Kidney (tissue), 14 donors: ENCODE results near the gene SH3RF3. TPM values are rescaled to one million over a fixed set of nuclear protein-coding genes. Genes with fewer than 3 reads are reported as not detected.

ENCODE experiments used
- DNase-seq, 5 donors: peaks; one replicate each; pipeline ENCODE4 v3.0.0-alpha.2; 2013 to 2020
- FAIRE-seq: peaks from 2 replicates; lab custom pipeline; 2012; peaks lifted over from hg19 to GRCh38; lab: Jason Lieb, UNC
- H3K27ac ChIP-seq, 2 donors: one replicate each; pipeline ENCODE4 v1.7.0; 2013; ENCODE audit warnings: low read depth in 2 of 2, low read length in 2 of 2, inconsistent platforms in 1 of 2
- H3K27me3 ChIP-seq: one replicate; pipeline ENCODE4 v1.7.1; 2013; ENCODE audit warnings: low read length, inconsistent platforms; ENCODE audit not compliant: control insufficient read depth, insufficient read depth
- H3K36me3 ChIP-seq, 3 donors: one replicate each; pipeline versions ENCODE4 v1.7.0 to v1.7.1; 2013; ENCODE audit warnings: low read length in 3 of 3, control low read depth in 1 of 3, inconsistent platforms in 1 of 3; ENCODE audit not compliant: insufficient read depth in 3 of 3, control insufficient read depth in 2 of 3
- H3K4me1 ChIP-seq, 3 donors: one replicate each; pipeline versions ENCODE4 v1.7.0 to v1.7.1; 2013; ENCODE audit warnings: low read length in 3 of 3, inconsistent platforms in 1 of 3, low read depth in 1 of 3; ENCODE audit not compliant: control insufficient read depth in 2 of 3, insufficient read depth in 2 of 3
- H3K4me3 ChIP-seq, 3 donors: one replicate each; pipeline versions ENCODE4 v1.7.0 to v1.8.1; 2013; ENCODE audit warnings: low read length in 3 of 3, control low read depth in 1 of 3, inconsistent platforms in 1 of 3
- H3K9ac ChIP-seq, 3 donors: one replicate each; pipeline versions ENCODE4 v1.7.0 to v1.7.1; 2013; ENCODE audit warnings: low read length in 3 of 3, control low read depth in 1 of 3, inconsistent platforms in 1 of 3
- H3K9me3 ChIP-seq, 3 donors: one replicate each; pipeline versions ENCODE4 v1.7.0 to v1.7.1; 2013; ENCODE audit warnings: low read length in 3 of 3, control low read depth in 1 of 3, inconsistent platforms in 1 of 3; ENCODE audit not compliant: control insufficient read depth in 2 of 3, insufficient read depth in 1 of 3
- intact Hi-C: fragments of 100-400 bp; cut with DNase I; formaldehyde crosslinking; loops from one replicate; pipeline ENCODE4 v1.11.1; 2022
- polyA plus RNA-seq: library from polyadenylated mRNA; stranded (reverse); fragments of 350-450 nt; fragmentation: Illumina TruSeq; extraction: RNeasy Lipid Tissue Mini Kit (QIAGEN cat#74804); gene quantifications from one replicate; pipeline ENCODE4 v1.2.3, GENCODE V29; 2014; ENCODE audit warnings: low read depth, low replicate concordance; ENCODE audit not compliant: insufficient read depth
- total RNA-seq: library from RNA; stranded (reverse); fragmentation: NEBNext Ultra II Directional; extraction: Animal tissue kit (Norgen Biotek cat#: 25700); gene quantifications from one replicate; pipeline ENCODE4 v1.2.1, GENCODE V29; 2021
- TF ChIP-seq, protein P1 (sequence below): IDR thresholded peaks from 3 replicates; pipeline ENCODE4 v1.5.1; 2012; ENCODE audit warnings: mild to moderate bottlenecking, moderate library complexity, borderline replicate concordance; ENCODE audit not compliant: insufficient read depth; ENCODE audit errors: extremely low read depth
- donor health status: control.
- donor health status: control.
- donor health status: control.
- donor health status: control.
- donor health status: control.
- donor health status: DM: yes; HTN: yes; CAD: no.
- donor health status: Normal renal cell carcinoma (clear cell type).

Gene SH3RF3
- total and polyA plus RNA-seq, 2 donors from 2014 or later: 1.7 to 10.7 TPM

DNA sequence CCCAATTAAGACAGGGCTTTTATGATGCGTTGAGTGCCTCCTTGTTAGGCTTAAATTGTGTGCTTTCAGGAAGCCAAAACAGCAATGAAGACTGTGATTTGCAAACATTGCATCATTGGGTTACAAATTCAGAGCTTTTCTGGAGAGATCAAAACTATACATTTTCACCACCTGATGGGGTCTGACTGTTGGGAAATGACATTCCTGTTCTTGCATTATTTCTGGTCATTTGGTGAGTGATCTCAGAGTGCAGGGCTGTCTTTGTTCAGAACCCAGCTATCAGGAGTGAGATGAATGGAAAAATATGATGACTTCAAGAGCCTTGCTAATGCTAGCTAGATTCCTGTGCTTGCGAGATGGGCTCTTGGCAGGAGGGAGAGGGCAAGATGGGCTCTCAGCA lies 39.1 kb downstream of the SH3RF3 start:
- no peak overlapping the region for H3K27ac ChIP-seq
- intact Hi-C loops: no loop called here
- no peaks in the 10 kb centered on the region for H3K36me3 ChIP-seq
- DNase-seq (no peak), FAIRE-seq (no peak)
- H3K4me1 ChIP-seq: peaks cover 0 to 17% (median 10%) of the 10 kb centered on the region in 3 donors
- H3K9me3 ChIP-seq: no peaks in the 10 kb centered on the region
- no peak overlapping the region for H3K9ac ChIP-seq
- H3K27me3 ChIP-seq: no peaks in the 10 kb centered on the region
- TF ChIP-seq, protein P1, sequence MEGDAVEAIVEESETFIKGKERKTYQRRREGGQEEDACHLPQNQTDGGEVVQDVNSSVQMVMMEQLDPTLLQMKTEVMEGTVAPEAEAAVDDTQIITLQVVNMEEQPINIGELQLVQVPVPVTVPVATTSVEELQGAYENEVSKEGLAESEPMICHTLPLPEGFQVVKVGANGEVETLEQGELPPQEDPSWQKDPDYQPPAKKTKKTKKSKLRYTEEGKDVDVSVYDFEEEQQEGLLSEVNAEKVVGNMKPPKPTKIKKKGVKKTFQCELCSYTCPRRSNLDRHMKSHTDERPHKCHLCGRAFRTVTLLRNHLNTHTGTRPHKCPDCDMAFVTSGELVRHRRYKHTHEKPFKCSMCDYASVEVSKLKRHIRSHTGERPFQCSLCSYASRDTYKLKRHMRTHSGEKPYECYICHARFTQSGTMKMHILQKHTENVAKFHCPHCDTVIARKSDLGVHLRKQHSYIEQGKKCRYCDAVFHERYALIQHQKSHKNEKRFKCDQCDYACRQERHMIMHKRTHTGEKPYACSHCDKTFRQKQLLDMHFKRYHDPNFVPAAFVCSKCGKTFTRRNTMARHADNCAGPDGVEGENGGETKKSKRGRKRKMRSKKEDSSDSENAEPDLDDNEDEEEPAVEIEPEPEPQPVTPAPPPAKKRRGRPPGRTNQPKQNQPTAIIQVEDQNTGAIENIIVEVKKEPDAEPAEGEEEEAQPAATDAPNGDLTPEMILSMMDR: no peak
- H3K4me3 ChIP-seq: no peak overlapping the region

DNA sequence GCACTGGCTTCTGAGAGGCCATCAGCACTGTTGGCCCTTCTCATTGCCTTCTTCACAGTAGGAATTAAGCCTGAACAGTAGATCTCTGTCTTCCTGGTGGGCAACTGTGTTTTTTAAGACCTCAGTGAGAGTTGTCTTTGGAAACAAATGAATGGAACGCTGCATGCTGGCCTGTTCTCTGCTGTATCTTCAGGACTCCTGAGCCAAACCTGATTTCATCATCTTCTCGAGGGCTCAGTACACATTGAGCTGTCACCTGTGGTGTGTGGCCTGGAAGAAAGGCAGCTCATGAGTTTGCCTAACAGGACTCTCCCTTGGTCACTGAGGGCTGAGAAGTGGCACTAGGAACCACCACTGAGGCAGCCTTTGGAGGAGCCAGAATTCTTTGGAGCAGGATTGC lies 39.7 kb downstream of the SH3RF3 start:
- TF ChIP-seq, protein P1: no peak
- Histone ChIP-seq H3K36me3 (no peaks in the 10 kb centered on the region), H3K27me3 (no peaks in the 10 kb centered on the region), H3K4me1 (peaks cover 0 to 20% (median 10%) of the 10 kb centered on the region in 3 donors), H3K9ac (no peak overlapping the region), H3K4me3 (no peak overlapping the region), H3K27ac (no peak overlapping the region), H3K9me3 (no peaks in the 10 kb centered on the region)
- FAIRE-seq (no peak), DNase-seq (no peak)
- intact Hi-C loops: no loop called here

DNA sequence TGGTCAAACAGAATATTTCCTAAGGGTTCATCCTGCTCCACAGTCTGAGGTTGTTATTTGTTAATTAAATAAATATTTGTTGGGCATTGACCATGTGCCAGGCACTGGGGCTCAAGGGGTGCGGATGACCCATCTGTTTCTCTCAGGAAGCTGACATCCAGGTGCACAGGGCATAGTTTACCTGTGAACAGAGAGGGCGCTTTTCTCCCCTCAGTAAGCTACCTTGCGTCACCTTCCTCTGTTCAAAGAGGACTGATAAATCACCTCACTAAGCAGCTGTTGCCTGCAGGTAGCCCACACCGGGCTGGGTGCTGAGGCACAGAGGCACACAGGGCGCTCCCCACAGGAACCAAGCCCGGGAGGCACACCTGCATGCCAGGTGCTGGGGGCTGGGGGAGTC lies 41.6 kb downstream of the SH3RF3 start:
- H3K27me3 ChIP-seq: no peaks in the 10 kb centered on the region
- FAIRE-seq (no peak), DNase-seq (no peak)
- peaks cover 0 to 21% (median 10%) of the 10 kb centered on the region in 3 donors for H3K4me1 ChIP-seq
- peaks cover 0 to 5% (median 0%) of the 10 kb centered on the region in 3 donors for H3K9me3 ChIP-seq
- no peak overlapping the region for H3K27ac ChIP-seq
- TF ChIP-seq, protein P1: no peak
- no peak overlapping the region for H3K4me3 ChIP-seq
- no peak overlapping the region for H3K9ac ChIP-seq
- no peaks in the 10 kb centered on the region for H3K36me3 ChIP-seq
- intact Hi-C loops: no loop called here
